Measurements from ENCODE around the gene CYP4B1.
"Not testable (repeated sequence)": the region's sequence is repeated elsewhere in the genome, so short reads cannot be mapped to it uniquely, and the experiment has no call there.

The CYP4B1 gene

GRCh38 chr1:46815133-46815532 is 16.3 kb downstream of the CYP4B1 start:
- no peak for DNase-seq (ENCODE audit: low read depth in 3 of 3)

- no peak for DNase-seq (ENCODE audit: low read depth in 3 of 3)
These were observed 18.1 kb downstream of the CYP4B1 start for GRCh38 chr1:46816930-46817329.

- DNase-seq (ENCODE audit: low read depth in 3 of 3): no peak
These were observed 19.0 kb downstream of the CYP4B1 start for GRCh38 chr1:46817814-46818213.

- no peak for DNase-seq (ENCODE audit: low read depth in 3 of 3)
These were observed 19.7 kb downstream of the CYP4B1 start for GRCh38 chr1:46818591-46818990.

GRCh38 chr1:46819335-46819734 is 20.5 kb downstream of the CYP4B1 start:
- DNase-seq (ENCODE audit: low read depth in 3 of 3): no peak

GRCh38 chr1:46820076-46820475 is 21.2 kb downstream of the CYP4B1 start:
- no peak for DNase-seq (ENCODE audit: low read depth in 3 of 3)

GRCh38 chr1:46820560-46821060 is 21.8 kb downstream of the CYP4B1 start:
- no peak for DNase-seq (ENCODE audit: low read depth in 3 of 3)

- no peak for DNase-seq (ENCODE audit: low read depth in 3 of 3)
These were observed 23.5 kb downstream of the CYP4B1 start for GRCh38 chr1:46822248-46822826.

GRCh38 chr1:46823151-46823550 is 24.3 kb downstream of the CYP4B1 start:
- DNase-seq (ENCODE audit: low read depth in 3 of 3): no peak

- not testable (repeated sequence) for DNase-seq (ENCODE audit: low read depth in 3 of 3)
These were observed 28.0 kb downstream of the CYP4B1 start for GRCh38 chr1:46826892-46827291.

GRCh38 chr1:46830665-46831322 is 31.9 kb downstream of the CYP4B1 start:
- no peak for DNase-seq (ENCODE audit: low read depth in 3 of 3)

GRCh38 chr1:46835469-46835868 is 36.6 kb downstream of the CYP4B1 start:
- not testable (repeated sequence) for DNase-seq (ENCODE audit: low read depth in 3 of 3)

- DNase-seq (ENCODE audit: low read depth in 3 of 3): not testable (repeated sequence)
These were observed 47.5 kb downstream of the CYP4B1 start for GRCh38 chr1:46846386-46846785.

- DNase-seq (ENCODE audit: low read depth in 3 of 3): not testable (repeated sequence)
These were observed 58.8 kb downstream of the CYP4B1 start for GRCh38 chr1:46857660-46858065.

GRCh38 chr1:46862348-46862747 is 63.5 kb downstream of the CYP4B1 start:
- DNase-seq (ENCODE audit: low read depth in 3 of 3): no peak

Measured in stimulated activated CD4-positive, alpha-beta T cell treated with anti-CD3 and anti-CD28 coated beads, TNF-alpha, amount 100 ng/mL, for 4 hours (primary cell).